Measurements from ENCODE around the gene ADCY7.

The ADCY7 gene

GRCh38 chr16:50329446-50330189, 63.3 kb downstream of the ADCY7 start:
- H3K27ac ChIP-seq, result no peak overlapping the region
- no peak for TF ChIP-seq ZFX (IDR thresholded peaks at IDR 0.05)
- TF ChIP-seq, protein P1, sequence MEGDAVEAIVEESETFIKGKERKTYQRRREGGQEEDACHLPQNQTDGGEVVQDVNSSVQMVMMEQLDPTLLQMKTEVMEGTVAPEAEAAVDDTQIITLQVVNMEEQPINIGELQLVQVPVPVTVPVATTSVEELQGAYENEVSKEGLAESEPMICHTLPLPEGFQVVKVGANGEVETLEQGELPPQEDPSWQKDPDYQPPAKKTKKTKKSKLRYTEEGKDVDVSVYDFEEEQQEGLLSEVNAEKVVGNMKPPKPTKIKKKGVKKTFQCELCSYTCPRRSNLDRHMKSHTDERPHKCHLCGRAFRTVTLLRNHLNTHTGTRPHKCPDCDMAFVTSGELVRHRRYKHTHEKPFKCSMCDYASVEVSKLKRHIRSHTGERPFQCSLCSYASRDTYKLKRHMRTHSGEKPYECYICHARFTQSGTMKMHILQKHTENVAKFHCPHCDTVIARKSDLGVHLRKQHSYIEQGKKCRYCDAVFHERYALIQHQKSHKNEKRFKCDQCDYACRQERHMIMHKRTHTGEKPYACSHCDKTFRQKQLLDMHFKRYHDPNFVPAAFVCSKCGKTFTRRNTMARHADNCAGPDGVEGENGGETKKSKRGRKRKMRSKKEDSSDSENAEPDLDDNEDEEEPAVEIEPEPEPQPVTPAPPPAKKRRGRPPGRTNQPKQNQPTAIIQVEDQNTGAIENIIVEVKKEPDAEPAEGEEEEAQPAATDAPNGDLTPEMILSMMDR (conservative IDR thresholded peaks at IDR 0.05), result no peak

DNA sequence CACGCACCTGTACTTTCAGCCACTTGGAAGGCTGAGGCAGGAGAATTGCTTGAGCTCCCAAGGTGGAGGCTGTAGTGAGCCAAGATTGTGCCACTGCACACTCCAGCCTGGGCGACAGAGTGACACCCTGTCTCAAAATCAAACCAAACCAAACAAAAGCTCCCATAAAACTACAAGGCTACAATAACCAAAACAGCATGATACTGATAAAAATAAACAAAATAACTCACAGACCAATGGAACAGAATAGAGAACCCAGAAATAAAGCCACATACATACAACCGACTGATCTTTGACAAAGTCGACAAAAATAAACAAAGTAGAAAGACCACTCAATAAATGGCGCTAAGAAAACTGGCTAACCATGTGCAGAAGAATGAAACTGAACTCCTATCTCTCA, 65.2 kb downstream of the ADCY7 start:
- TF ChIP-seq ZFX (IDR thresholded peaks at IDR 0.05), result no peak
- TF ChIP-seq, protein P1 (conservative IDR thresholded peaks at IDR 0.05), result no peak
- no peak overlapping the region for H3K27ac ChIP-seq

DNA sequence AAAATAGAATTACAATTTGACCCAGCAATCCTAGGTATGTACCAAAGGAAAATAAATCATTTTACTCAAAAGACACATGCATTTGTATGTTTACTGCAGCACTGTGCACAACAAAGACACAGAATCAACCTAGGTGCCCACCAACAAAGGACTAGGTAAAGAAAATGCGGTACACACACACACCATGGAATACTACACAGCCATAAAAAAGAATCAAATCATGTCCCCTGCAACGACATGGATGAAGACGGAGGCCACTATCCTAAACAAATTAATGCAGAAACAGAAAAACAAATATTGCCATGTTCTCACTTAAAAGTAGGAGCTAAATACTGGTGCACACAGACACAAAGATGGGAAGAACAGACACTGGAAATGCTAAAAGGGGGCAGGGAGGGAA, 66.2 kb downstream of the ADCY7 start:
- H3K27ac ChIP-seq, result no peak overlapping the region
- TF ChIP-seq, protein P1 (conservative IDR thresholded peaks at IDR 0.05), result no peak
- TF ChIP-seq ZFX (IDR thresholded peaks at IDR 0.05), result no peak

GRCh38 chr16:50334106-50334975, 68.0 kb downstream of the ADCY7 start:
- peak overlapping the region; percentile 76 for H3K27ac ChIP-seq
- TF ChIP-seq ZFX (IDR thresholded peaks at IDR 0.05), result no peak
- TF ChIP-seq, protein P1 (conservative IDR thresholded peaks at IDR 0.05), result no peak

- no peak overlapping the region for H3K27ac ChIP-seq
- no peak for TF ChIP-seq ZFX (IDR thresholded peaks at IDR 0.05)
- TF ChIP-seq, protein P1 (conservative IDR thresholded peaks at IDR 0.05), result no peak
These were observed 69.0 kb downstream of the ADCY7 start for GRCh38 chr16:50335196-50335958.

- no peak for TF ChIP-seq ZFX (IDR thresholded peaks at IDR 0.05)
- TF ChIP-seq, protein P1 (conservative IDR thresholded peaks at IDR 0.05), result no peak
These were observed 70.5 kb downstream of the ADCY7 start for GRCh38 chr16:50336884-50337283.

More at GRCh38 chr16:50336884-50337283, 70.5 kb downstream of the ADCY7 start:
- H3K27ac ChIP-seq, result no peak overlapping the region

All from C4-2B (cell line).